Measurements from ENCODE around the gene PADI6. TPM values are rescaled to one million over a fixed set of nuclear protein-coding genes. Genes with fewer than 3 reads are reported as not detected.
A peak's percentile ranks its signal among the peaks of the same experiment; 100 is the strongest.

Gene PADI6
- total RNA-seq, 1 donor from 2014 or later: not detected

GRCh38 chr1:17416389-17416788, 44.4 kb downstream of the PADI6 start:
- no peaks in the 10 kb centered on the region for H3K27me3 Mint-ChIP-seq (ENCODE audit: insufficient read depth, low read depth)
- peaks cover 5% of the 10 kb centered on the region for H3K4me1 Mint-ChIP-seq
- Histone ChIP-seq H3K79me2 (ENCODE audit: low read depth) (peaks cover 65% of the 10 kb centered on the region), H2AFZ (replicated peaks) (no peak overlapping the region), H3K9me3 (ENCODE audit: low read depth) (no peaks in the 10 kb centered on the region), H3K27me3 (no peaks in the 10 kb centered on the region), H3K9ac (no peak overlapping the region), H3K4me2 (no peak overlapping the region), H4K20me1 (ENCODE audit: low read depth) (peaks cover 75% of the 10 kb centered on the region), H3K4me3 (no peak overlapping the region), H3K36me3 (peaks cover 24% of the 10 kb centered on the region), H3K27ac (no peak overlapping the region), H3F3A (ENCODE audit: low read depth) (peaks cover 18% of the 10 kb centered on the region), H3K4me1 (no peaks in the 10 kb centered on the region)
- H3K9me3 Mint-ChIP-seq: no peaks in the 10 kb centered on the region
- no peak overlapping the region for H3K4me3 Mint-ChIP-seq
- TF ChIP-seq EZH2phosphoT487 (IDR thresholded peaks at IDR 0.05) (no peak), EZH2 (IDR thresholded peaks at IDR 0.05) (no peak), CTCF (IDR thresholded peaks at IDR 0.05) (no peak)
- H3K27ac Mint-ChIP-seq: no peak overlapping the region
- no peak for DNase-seq (ENCODE audit: low spot score)
- peaks cover 46% of the 10 kb centered on the region for H3K36me3 Mint-ChIP-seq

GRCh38 chr1:17419626-17420328, 47.8 kb downstream of the PADI6 start:
- no peak overlapping the region for H3K27ac ChIP-seq
- no peak overlapping the region for H2AFZ ChIP-seq (replicated peaks)
- H3K36me3 Mint-ChIP-seq: peaks cover 49% of the 10 kb centered on the region
- H3K4me3 ChIP-seq: no peak overlapping the region
- H3K4me1 Mint-ChIP-seq: peaks cover 5% of the 10 kb centered on the region
- H3K27ac Mint-ChIP-seq: no peak overlapping the region
- H3K79me2 ChIP-seq (ENCODE audit: low read depth): peaks cover 58% of the 10 kb centered on the region
- H3K4me3 Mint-ChIP-seq: no peak overlapping the region
- peaks cover 89% of the 10 kb centered on the region for H4K20me1 ChIP-seq (ENCODE audit: low read depth)
- H3K4me2 ChIP-seq: no peak overlapping the region
- no peaks in the 10 kb centered on the region for H3K27me3 Mint-ChIP-seq (ENCODE audit: insufficient read depth, low read depth)
- peaks cover 24% of the 10 kb centered on the region for H3K36me3 ChIP-seq
- H3K9ac ChIP-seq: no peak overlapping the region
- no peak for TF ChIP-seq EZH2phosphoT487 (IDR thresholded peaks at IDR 0.05)
- peak; percentile 99 for TF ChIP-seq CTCF (IDR thresholded peaks at IDR 0.05)
- DNase-seq (ENCODE audit: low spot score): peak; percentile 82
- H3K9me3 ChIP-seq (ENCODE audit: low read depth): no peaks in the 10 kb centered on the region
- peaks cover 25% of the 10 kb centered on the region for H3F3A ChIP-seq (ENCODE audit: low read depth)
- H3K4me1 ChIP-seq: no peaks in the 10 kb centered on the region
- H3K9me3 Mint-ChIP-seq: no peaks in the 10 kb centered on the region
- H3K27me3 ChIP-seq: no peaks in the 10 kb centered on the region

- H3K4me2 ChIP-seq: no peak overlapping the region
- no peaks in the 10 kb centered on the region for H3K4me1 ChIP-seq
- H3K27ac ChIP-seq: peak overlapping the region; percentile 13
- H3K4me3 ChIP-seq: no peak overlapping the region
- Mint-ChIP-seq H3K4me1 (peaks cover 5% of the 10 kb centered on the region), H3K27ac (no peak overlapping the region), H3K4me3 (no peak overlapping the region), H3K36me3 (peaks cover 51% of the 10 kb centered on the region), H3K27me3 (ENCODE audit: insufficient read depth, low read depth) (no peaks in the 10 kb centered on the region), H3K9me3 (no peaks in the 10 kb centered on the region)
- H3K36me3 ChIP-seq: peaks cover 24% of the 10 kb centered on the region
- no peaks in the 10 kb centered on the region for H3K27me3 ChIP-seq
- peaks cover 59% of the 10 kb centered on the region for H3K79me2 ChIP-seq (ENCODE audit: low read depth)
- H3K9me3 ChIP-seq (ENCODE audit: low read depth): no peaks in the 10 kb centered on the region
- H3F3A ChIP-seq (ENCODE audit: low read depth): peaks cover 25% of the 10 kb centered on the region
- peaks cover 91% of the 10 kb centered on the region for H4K20me1 ChIP-seq (ENCODE audit: low read depth)
- H2AFZ ChIP-seq (replicated peaks): no peak overlapping the region
- no peak overlapping the region for H3K9ac ChIP-seq
- DNase-seq (ENCODE audit: low spot score): no peak
- TF ChIP-seq CTCF (IDR thresholded peaks at IDR 0.05) (no peak), EZH2phosphoT487 (IDR thresholded peaks at IDR 0.05) (no peak), EZH2 (IDR thresholded peaks at IDR 0.05) (no peak)
These were observed 48.5 kb downstream of the PADI6 start for GRCh38 chr1:17420391-17420918.
